Activated CD8-positive, alpha-beta memory T cell treated with anti-CD3 and anti-CD28 coated beads, Interleukin-2, amount 10 ng/mL, durations not matched to agents 7 days and 5 days (primary cell): Measurements from ENCODE around the gene MAML3. TPM values are rescaled to one million over a fixed set of nuclear protein-coding genes. Genes with fewer than 3 reads are reported as not detected.
"Not testable (repeated sequence)": the region's sequence is repeated elsewhere in the genome, so short reads cannot be mapped to it uniquely, and the experiment has no call there.

Experiments used
- ATAC-seq: fragments of 150-1000 bp; cut with Tn5 transposase; one replicate; pipeline ENCODE4 v1.10.0; 2021; ENCODE audit warnings: moderate library complexity
- CTCF ChIA-PET: fragments of 350-600 bp; sonication (Branson Sonifier 250); formaldehyde crosslinking; loops from one replicate; lab custom pipeline; 2021; ENCODE audit warnings: antibody characterized with exemption; lab: Charles Lee
- DNase-seq: peaks from one replicate; pipeline ENCODE4 v3.0.0-alpha.2; 2020
- H3K27ac Mint-ChIP-seq: one replicate; pipeline ENCODE4 v1.8.0; 2021; ENCODE audit warnings: mild to moderate bottlenecking, mixed read lengths
- H3K27me3 Mint-ChIP-seq: one replicate; pipeline ENCODE4 v1.8.0; 2021; ENCODE audit warnings: mixed read lengths
- H3K36me3 Mint-ChIP-seq: one replicate; pipeline ENCODE4 v1.8.0; 2021; ENCODE audit warnings: mild to moderate bottlenecking, mixed read lengths
- H3K4me1 Mint-ChIP-seq: one replicate; pipeline ENCODE4 v1.8.0; 2021; ENCODE audit warnings: mixed read lengths
- H3K4me3 Mint-ChIP-seq: one replicate; pipeline ENCODE4 v1.8.0; 2021; ENCODE audit warnings: mild to moderate bottlenecking, moderate library complexity, mixed read lengths
- H3K9me3 Mint-ChIP-seq: one replicate; pipeline ENCODE4 v1.8.0; 2022; ENCODE audit warnings: low read depth, mixed read lengths
- total RNA-seq, 2 experiments: library from RNA; stranded (reverse); gene quantifications; one replicate each; pipeline ENCODE4 v1.2.3, GENCODE V29; 2021

Gene MAML3
- total RNA-seq, 2 experiments from 2014 or later = 1.8 to 4.3 TPM

GRCh38 chr4:139957986-139958738 is 195.8 kb downstream of the MAML3 start:
- peaks cover 3% of the 10 kb centered on the region for H3K36me3 Mint-ChIP-seq
- H3K9me3 Mint-ChIP-seq = no peaks in the 10 kb centered on the region
- CTCF ChIA-PET = interaction anchor here (0.7 to 2.8 kb wide), 2 partner anchors 11 to 726 kb away, joined by 3 to 8 read pairs; no protein-coding TSS in a partner anchor
- no peaks in the 10 kb centered on the region for H3K4me1 Mint-ChIP-seq
- ATAC-seq (no peak), DNase-seq (no peak)
- H3K27me3 Mint-ChIP-seq = peaks cover 64% of the 10 kb centered on the region
- no peak overlapping the region for H3K4me3 Mint-ChIP-seq
- H3K27ac Mint-ChIP-seq = no peak overlapping the region

- DNase-seq = no peak
- Mint-ChIP-seq H3K27me3 (peaks cover 67% of the 10 kb centered on the region), H3K4me1 (peaks cover 3% of the 10 kb centered on the region), H3K4me3 (no peak overlapping the region), H3K36me3 (peaks cover 3% of the 10 kb centered on the region), H3K9me3 (no peaks in the 10 kb centered on the region), H3K27ac (no peak overlapping the region)
- no peak for ATAC-seq
- CTCF ChIA-PET = interaction anchor here (2.8 kb wide), 1 partner anchor 10 kb away, joined by 8 read pairs; no protein-coding TSS in a partner anchor
Observed at GRCh38 chr4:139957065-139957464, 196.9 kb downstream of the MAML3 start.

GRCh38 chr4:139956507-139957017 is 197.4 kb downstream of the MAML3 start:
- peaks cover 65% of the 10 kb centered on the region for H3K27me3 Mint-ChIP-seq
- H3K27ac Mint-ChIP-seq = no peak overlapping the region
- ATAC-seq = no peak
- DNase-seq = no peak
- no peaks in the 10 kb centered on the region for H3K9me3 Mint-ChIP-seq
- H3K4me1 Mint-ChIP-seq = peaks cover 7% of the 10 kb centered on the region
- H3K36me3 Mint-ChIP-seq = peaks cover 3% of the 10 kb centered on the region
- CTCF ChIA-PET = interaction anchor here (1.2 to 2.8 kb wide), 2 partner anchors 10 to 27 kb away, joined by 3 to 8 read pairs; no protein-coding TSS in a partner anchor
- no peak overlapping the region for H3K4me3 Mint-ChIP-seq

GRCh38 chr4:139955600-139955999 is 198.4 kb downstream of the MAML3 start:
- no peaks in the 10 kb centered on the region for H3K36me3 Mint-ChIP-seq
- H3K27me3 Mint-ChIP-seq = peaks cover 58% of the 10 kb centered on the region
- ATAC-seq (no peak), DNase-seq (no peak)
- H3K4me3 Mint-ChIP-seq = no peak overlapping the region
- H3K9me3 Mint-ChIP-seq = no peaks in the 10 kb centered on the region
- CTCF ChIA-PET = interaction anchor here (1.2 to 2.8 kb wide), 2 partner anchors 9 to 26 kb away, joined by 3 to 8 read pairs; no protein-coding TSS in a partner anchor
- H3K4me1 Mint-ChIP-seq = peaks cover 17% of the 10 kb centered on the region
- H3K27ac Mint-ChIP-seq = no peak overlapping the region

- DNase-seq = no peak
- ATAC-seq = no peak
- Mint-ChIP-seq H3K36me3 (peaks cover 7% of the 10 kb centered on the region), H3K27me3 (peaks cover 48% of the 10 kb centered on the region), H3K9me3 (peaks cover 4% of the 10 kb centered on the region), H3K4me1 (peaks cover 27% of the 10 kb centered on the region), H3K27ac (no peak overlapping the region), H3K4me3 (no peak overlapping the region)
- CTCF ChIA-PET = no interaction called here
Observed at GRCh38 chr4:139954512-139954911, 199.5 kb downstream of the MAML3 start.

- Mint-ChIP-seq H3K9me3 (peaks cover 6% of the 10 kb centered on the region), H3K27ac (peak overlapping the region; percentile 83), H3K27me3 (peaks cover 27% of the 10 kb centered on the region), H3K4me1 (peaks cover 36% of the 10 kb centered on the region), H3K36me3 (peaks cover 10% of the 10 kb centered on the region), H3K4me3 (peak overlapping the region; percentile 43)
- DNase-seq = peak; percentile 72
- ATAC-seq = peak; percentile 57
- CTCF ChIA-PET = interaction anchor here (0.5 to 1.5 kb wide), 5 partner anchors 22 to 692 kb away, joined by 3 to 5 read pairs (median 3); no protein-coding TSS in a partner anchor
Observed at GRCh38 chr4:139951021-139951420, 203.0 kb downstream of the MAML3 start.

GRCh38 chr4:139950568-139950967 is 203.4 kb downstream of the MAML3 start:
- Mint-ChIP-seq H3K27ac (peak overlapping the region; percentile 83), H3K4me1 (peaks cover 36% of the 10 kb centered on the region), H3K9me3 (peaks cover 6% of the 10 kb centered on the region), H3K36me3 (peaks cover 10% of the 10 kb centered on the region), H3K27me3 (peaks cover 22% of the 10 kb centered on the region), H3K4me3 (peak overlapping the region; percentile 43)
- CTCF ChIA-PET = interaction anchor here (0.7 to 1.5 kb wide), 4 partner anchors 22 to 292 kb away, joined by 3 to 5 read pairs (median 4); no protein-coding TSS in a partner anchor
- DNase-seq (peak; percentile 82), ATAC-seq (peak; percentile 82)

- not testable (repeated sequence) for DNase-seq, H3K36me3 Mint-ChIP-seq, H3K27me3 Mint-ChIP-seq, H3K27ac Mint-ChIP-seq, H3K9me3 Mint-ChIP-seq, H3K4me3 Mint-ChIP-seq, ATAC-seq
- H3K4me1 Mint-ChIP-seq = peaks cover 12% of the 10 kb centered on the region
- CTCF ChIA-PET = interaction anchor here (0.6 kb wide), 1 partner anchor 61 kb away, joined by 3 read pairs; no protein-coding TSS in a partner anchor
Observed at GRCh38 chr4:139944916-139945315, 209.1 kb downstream of the MAML3 start.

GRCh38 chr4:139943277-139943676 is 210.7 kb downstream of the MAML3 start:
- DNase-seq (no peak), ATAC-seq (no peak)
- Mint-ChIP-seq H3K4me3 (no peak overlapping the region), H3K4me1 (peaks cover 8% of the 10 kb centered on the region), H3K9me3 (no peaks in the 10 kb centered on the region), H3K27ac (no peak overlapping the region), H3K27me3 (peaks cover 6% of the 10 kb centered on the region), H3K36me3 (no peaks in the 10 kb centered on the region)
- CTCF ChIA-PET = no interaction called here

GRCh38 chr4:139942241-139942640 is 211.7 kb downstream of the MAML3 start:
- Mint-ChIP-seq H3K27me3 (peaks cover 8% of the 10 kb centered on the region), H3K4me3 (no peak overlapping the region), H3K36me3 (no peaks in the 10 kb centered on the region), H3K4me1 (peaks cover 7% of the 10 kb centered on the region), H3K27ac (no peak overlapping the region), H3K9me3 (no peaks in the 10 kb centered on the region)
- CTCF ChIA-PET = no interaction called here
- ATAC-seq (no peak), DNase-seq (no peak)

- Mint-ChIP-seq H3K27me3 (peaks cover 6% of the 10 kb centered on the region), H3K4me1 (no peaks in the 10 kb centered on the region), H3K9me3 (no peaks in the 10 kb centered on the region), H3K27ac (no peak overlapping the region), H3K4me3 (no peak overlapping the region), H3K36me3 (no peaks in the 10 kb centered on the region)
- DNase-seq = no peak
- ATAC-seq = no peak
- CTCF ChIA-PET = interaction anchor here (1.0 kb wide), 1 partner anchor 97 kb away, joined by 3 read pairs; no protein-coding TSS in a partner anchor
Observed at GRCh38 chr4:139940600-139940999, 213.4 kb downstream of the MAML3 start.

- H3K27ac Mint-ChIP-seq = no peak overlapping the region
- ATAC-seq = no peak
- peaks cover 6% of the 10 kb centered on the region for H3K27me3 Mint-ChIP-seq
- CTCF ChIA-PET = no interaction called here
- H3K9me3 Mint-ChIP-seq = no peaks in the 10 kb centered on the region
- no peak overlapping the region for H3K4me3 Mint-ChIP-seq
- no peak for DNase-seq
- no peaks in the 10 kb centered on the region for H3K4me1 Mint-ChIP-seq
- no peaks in the 10 kb centered on the region for H3K36me3 Mint-ChIP-seq
Observed at GRCh38 chr4:139938414-139938813, 215.6 kb downstream of the MAML3 start.

GRCh38 chr4:139935911-139936310 is 218.1 kb downstream of the MAML3 start:
- CTCF ChIA-PET = no interaction called here
- ATAC-seq = no peak
- H3K4me3 Mint-ChIP-seq = no peak overlapping the region
- H3K36me3 Mint-ChIP-seq = no peaks in the 10 kb centered on the region
- no peaks in the 10 kb centered on the region for H3K4me1 Mint-ChIP-seq
- no peaks in the 10 kb centered on the region for H3K9me3 Mint-ChIP-seq
- H3K27me3 Mint-ChIP-seq = peaks cover 7% of the 10 kb centered on the region
- no peak overlapping the region for H3K27ac Mint-ChIP-seq
- DNase-seq = no peak
